ENCODE results near the gene AHNAK2. TPM values are rescaled to one million over a fixed set of nuclear protein-coding genes. Genes with fewer than 3 reads are reported as not detected.

AHNAK2 gene
- total and polyA plus RNA-seq, 9 donors: 6.6 to 24.0 (median 18.9) TPM

- peak; percentile 42 for DNase-seq
- H3K4me3 ChIP-seq (ENCODE audit: low read length): no peak overlapping the region
- peak overlapping the region; percentile 18 for H3K27ac ChIP-seq (ENCODE audit: low read length)
- H3K27me3 ChIP-seq (ENCODE audit: control insufficient read depth, insufficient read depth, low read length): no peaks in the 10 kb centered on the region
- 89% methylated on average over 5 of the region's 5 CpGs for WGBS (ENCODE audit: insufficient coverage)
- peaks cover 12% of the 10 kb centered on the region for H3K36me3 ChIP-seq (ENCODE audit: control insufficient read depth, insufficient read depth, low read length)
- peaks cover 42% of the 10 kb centered on the region for H3K4me1 ChIP-seq (ENCODE audit: control insufficient read depth, insufficient read depth, low read length)
- H3K9me3 ChIP-seq (replicated peaks; ENCODE audit: control insufficient read depth, low read depth, low read length): peaks cover 4% of the 10 kb centered on the region
These were observed 20.6 kb upstream of the AHNAK2 start for GRCh38 chr14:104998801-104999200.

- 82% methylated on average over 11 of the region's 13 CpGs for WGBS (ENCODE audit: insufficient coverage)
- H3K4me3 ChIP-seq (ENCODE audit: low read length): no peak overlapping the region
- no peak overlapping the region for H3K27ac ChIP-seq (ENCODE audit: low read length)
- H3K4me1 ChIP-seq (ENCODE audit: control insufficient read depth, insufficient read depth, low read length): peaks cover 52% of the 10 kb centered on the region
- H3K9me3 ChIP-seq (replicated peaks; ENCODE audit: control insufficient read depth, low read depth, low read length): peaks cover 4% of the 10 kb centered on the region
- DNase-seq: no peak
- H3K27me3 ChIP-seq (ENCODE audit: control insufficient read depth, insufficient read depth, low read length): no peaks in the 10 kb centered on the region
- peaks cover 17% of the 10 kb centered on the region for H3K36me3 ChIP-seq (ENCODE audit: control insufficient read depth, insufficient read depth, low read length)
These were observed 18.3 kb upstream of the AHNAK2 start for GRCh38 chr14:104996483-104996882.

- H3K4me3 ChIP-seq (ENCODE audit: low read length): no peak overlapping the region
- H3K36me3 ChIP-seq (ENCODE audit: control insufficient read depth, insufficient read depth, low read length): peaks cover 21% of the 10 kb centered on the region
- WGBS (ENCODE audit: insufficient coverage): 84% methylated on average over 4 of the region's 5 CpGs
- no peak overlapping the region for H3K27ac ChIP-seq (ENCODE audit: low read length)
- DNase-seq: no peak
- peaks cover 4% of the 10 kb centered on the region for H3K9me3 ChIP-seq (replicated peaks; ENCODE audit: control insufficient read depth, low read depth, low read length)
- no peaks in the 10 kb centered on the region for H3K27me3 ChIP-seq (ENCODE audit: control insufficient read depth, insufficient read depth, low read length)
- H3K4me1 ChIP-seq (ENCODE audit: control insufficient read depth, insufficient read depth, low read length): peaks cover 52% of the 10 kb centered on the region
These were observed 17.9 kb upstream of the AHNAK2 start for GRCh38 chr14:104996032-104996431.

- WGBS (ENCODE audit: insufficient coverage): 76% methylated on average over 6 of the region's 6 CpGs
These were observed 16.8 kb upstream of the AHNAK2 start for GRCh38 chr14:104994978-104995377.

GRCh38 chr14:104993808-104994591 lies 15.8 kb upstream of the AHNAK2 start:
- no peaks in the 10 kb centered on the region for H3K9me3 ChIP-seq (replicated peaks; ENCODE audit: control insufficient read depth, low read depth, low read length)
- no peaks in the 10 kb centered on the region for H3K27me3 ChIP-seq (ENCODE audit: control insufficient read depth, insufficient read depth, low read length)
- H3K4me3 ChIP-seq (ENCODE audit: low read length): no peak overlapping the region
- H3K4me1 ChIP-seq (ENCODE audit: control insufficient read depth, insufficient read depth, low read length): peaks cover 47% of the 10 kb centered on the region
- H3K36me3 ChIP-seq (ENCODE audit: control insufficient read depth, insufficient read depth, low read length): peaks cover 24% of the 10 kb centered on the region
- H3K27ac ChIP-seq (ENCODE audit: low read length): peak overlapping the region; percentile 75
- 66% methylated on average over 21 of the region's 22 CpGs for WGBS (ENCODE audit: insufficient coverage)
- DNase-seq: peak; percentile 70

More at GRCh38 chr14:104994978-104995377, 16.8 kb upstream of the AHNAK2 start:
- DNase-seq: peak; percentile 62
- Histone ChIP-seq H3K27ac (ENCODE audit: low read length) (peak overlapping the region; percentile 75), H3K36me3 (ENCODE audit: control insufficient read depth, insufficient read depth, low read length) (peaks cover 23% of the 10 kb centered on the region), H3K9me3 (replicated peaks; ENCODE audit: control insufficient read depth, low read depth, low read length) (peaks cover 4% of the 10 kb centered on the region), H3K4me1 (ENCODE audit: control insufficient read depth, insufficient read depth, low read length) (peaks cover 52% of the 10 kb centered on the region), H3K4me3 (ENCODE audit: low read length) (no peak overlapping the region), H3K27me3 (ENCODE audit: control insufficient read depth, insufficient read depth, low read length) (no peaks in the 10 kb centered on the region)

GRCh38 chr14:104993306-104993705 lies 15.1 kb upstream of the AHNAK2 start:
- WGBS (ENCODE audit: insufficient coverage): 90% methylated on average over 9 of the region's 12 CpGs
- H3K27me3 ChIP-seq (ENCODE audit: control insufficient read depth, insufficient read depth, low read length): no peaks in the 10 kb centered on the region
- no peak for DNase-seq
- H3K4me1 ChIP-seq (ENCODE audit: control insufficient read depth, insufficient read depth, low read length): peaks cover 40% of the 10 kb centered on the region
- H3K4me3 ChIP-seq (ENCODE audit: low read length): no peak overlapping the region
- H3K9me3 ChIP-seq (replicated peaks; ENCODE audit: control insufficient read depth, low read depth, low read length): no peaks in the 10 kb centered on the region
- peaks cover 24% of the 10 kb centered on the region for H3K36me3 ChIP-seq (ENCODE audit: control insufficient read depth, insufficient read depth, low read length)
- H3K27ac ChIP-seq (ENCODE audit: low read length): peak overlapping the region; percentile 75

- Histone ChIP-seq H3K4me3 (ENCODE audit: low read length) (no peak overlapping the region), H3K4me1 (ENCODE audit: control insufficient read depth, insufficient read depth, low read length) (peaks cover 39% of the 10 kb centered on the region), H3K27me3 (ENCODE audit: control insufficient read depth, insufficient read depth, low read length) (no peaks in the 10 kb centered on the region), H3K27ac (ENCODE audit: low read length) (no peak overlapping the region), H3K36me3 (ENCODE audit: control insufficient read depth, insufficient read depth, low read length) (peaks cover 24% of the 10 kb centered on the region), H3K9me3 (replicated peaks; ENCODE audit: control insufficient read depth, low read depth, low read length) (no peaks in the 10 kb centered on the region)
- no peak for DNase-seq
- 90% methylated on average over 11 of the region's 11 CpGs for WGBS (ENCODE audit: insufficient coverage)
These were observed 14.3 kb upstream of the AHNAK2 start for GRCh38 chr14:104992501-104992900.

- Histone ChIP-seq H3K27me3 (ENCODE audit: control insufficient read depth, insufficient read depth, low read length) (no peaks in the 10 kb centered on the region), H3K4me1 (ENCODE audit: control insufficient read depth, insufficient read depth, low read length) (peaks cover 39% of the 10 kb centered on the region), H3K4me3 (ENCODE audit: low read length) (no peak overlapping the region), H3K36me3 (ENCODE audit: control insufficient read depth, insufficient read depth, low read length) (peaks cover 24% of the 10 kb centered on the region), H3K27ac (ENCODE audit: low read length) (no peak overlapping the region), H3K9me3 (replicated peaks; ENCODE audit: control insufficient read depth, low read depth, low read length) (no peaks in the 10 kb centered on the region)
- WGBS (ENCODE audit: insufficient coverage): 99% methylated on average over 31 of the region's 34 CpGs
- DNase-seq: no peak
These were observed 13.7 kb upstream of the AHNAK2 start for GRCh38 chr14:104991896-104992230.

- Histone ChIP-seq H3K4me1 (ENCODE audit: control insufficient read depth, insufficient read depth, low read length) (peaks cover 32% of the 10 kb centered on the region), H3K9me3 (replicated peaks; ENCODE audit: control insufficient read depth, low read depth, low read length) (no peaks in the 10 kb centered on the region), H3K4me3 (ENCODE audit: low read length) (no peak overlapping the region), H3K27ac (ENCODE audit: low read length) (no peak overlapping the region), H3K27me3 (ENCODE audit: control insufficient read depth, insufficient read depth, low read length) (no peaks in the 10 kb centered on the region), H3K36me3 (ENCODE audit: control insufficient read depth, insufficient read depth, low read length) (peaks cover 13% of the 10 kb centered on the region)
- 93% methylated on average over 3 of the region's 7 CpGs for WGBS (ENCODE audit: insufficient coverage)
- no peak for DNase-seq
These were observed 11.8 kb upstream of the AHNAK2 start for GRCh38 chr14:104989951-104990303.

- DNase-seq: no peak
- 87% methylated on average over 14 of the region's 16 CpGs for WGBS (ENCODE audit: insufficient coverage)
- Histone ChIP-seq H3K27ac (ENCODE audit: low read length) (no peak overlapping the region), H3K4me1 (ENCODE audit: control insufficient read depth, insufficient read depth, low read length) (peaks cover 31% of the 10 kb centered on the region), H3K4me3 (ENCODE audit: low read length) (no peak overlapping the region), H3K9me3 (replicated peaks; ENCODE audit: control insufficient read depth, low read depth, low read length) (no peaks in the 10 kb centered on the region), H3K36me3 (ENCODE audit: control insufficient read depth, insufficient read depth, low read length) (peaks cover 13% of the 10 kb centered on the region), H3K27me3 (ENCODE audit: control insufficient read depth, insufficient read depth, low read length) (no peaks in the 10 kb centered on the region)
These were observed 11.2 kb upstream of the AHNAK2 start for GRCh38 chr14:104989236-104989950.
